Mesenchymal stem cell (in vitro differentiated cells and primary cell): ENCODE measurements around the gene MS4A8.
"Not testable (repeated sequence)": the region's sequence is repeated elsewhere in the genome, so short reads cannot be mapped to it uniquely, and the experiment has no call there.

ENCODE experiments used
- DNase-seq: peaks from one replicate; pipeline ENCODE4 v3.0.0-alpha.2; 2013
- H2AFZ ChIP-seq: one replicate; pipeline ENCODE4 v1.6.1; 2013; ENCODE audit warnings: low read depth, mild to moderate bottlenecking, control low read depth, inconsistent platforms, low read length, moderate library complexity
- H2AK5ac ChIP-seq: 2 replicates; pipeline ENCODE4 v1.6.1; 2013; ENCODE audit warnings: low read length, moderate library complexity, mild to moderate bottlenecking, inconsistent platforms; ENCODE audit not compliant: severe bottlenecking
- H2BK120ac ChIP-seq: one replicate; pipeline ENCODE4 v1.6.1; 2013; ENCODE audit warnings: low read depth, mild to moderate bottlenecking, inconsistent platforms, low read length, moderate library complexity
- H2BK12ac ChIP-seq, 2 experiments: one replicate each; pipeline ENCODE4 v1.6.1; 2013; ENCODE audit warnings: inconsistent platforms in 2 of 2, low read length in 2 of 2, mild to moderate bottlenecking in 2 of 2, moderate library complexity in 2 of 2, control low read depth in 1 of 2
- H2BK15ac ChIP-seq: one replicate; pipeline ENCODE4 v1.6.1; 2013; ENCODE audit warnings: mild to moderate bottlenecking, low read depth, inconsistent platforms; ENCODE audit not compliant: poor library complexity, severe bottlenecking
- H2BK5ac ChIP-seq: 2 replicates; pipeline ENCODE4 v1.6.1; 2013; ENCODE audit warnings: low read depth, mild to moderate bottlenecking, low read length, control low read depth, inconsistent platforms; ENCODE audit not compliant: poor library complexity, severe bottlenecking
- H3K14ac ChIP-seq, 2 experiments: one replicate each; pipeline ENCODE4 v1.6.1; 2013; ENCODE audit warnings: inconsistent platforms in 2 of 2, low read length in 2 of 2, control low read depth in 1 of 2, mild to moderate bottlenecking in 1 of 2, moderate library complexity in 1 of 2
- H3K18ac ChIP-seq, 2 experiments: one replicate each; pipeline ENCODE4 v1.6.1; 2013; ENCODE audit warnings: inconsistent platforms in 2 of 2, low read length in 2 of 2, control low read depth in 1 of 2, low read depth in 1 of 2, mild to moderate bottlenecking in 1 of 2
- H3K23ac ChIP-seq, 2 experiments: one replicate each; pipeline ENCODE4 v1.6.1; 2013; ENCODE audit warnings: inconsistent platforms in 2 of 2, low read length in 2 of 2, mild to moderate bottlenecking in 2 of 2, moderate library complexity in 2 of 2, control low read depth in 1 of 2
- H3K27ac ChIP-seq: 2 replicates; pipeline ENCODE4 v1.5.1; 2013; ENCODE audit warnings: mild to moderate bottlenecking, moderate library complexity, low read length, control low read depth, inconsistent platforms; ENCODE audit not compliant: poor library complexity, severe bottlenecking
- H3K27me3 ChIP-seq, 2 experiments: 2 replicates each; pipeline versions ENCODE4 v1.6.1 to v1.7.0; 2013; ENCODE audit warnings: low read length in 2 of 2, mild to moderate bottlenecking in 2 of 2, moderate library complexity in 2 of 2, control low read depth in 1 of 2, inconsistent platforms in 1 of 2; ENCODE audit not compliant: control insufficient read depth in 1 of 2, insufficient read depth in 1 of 2
- H3K36me3 ChIP-seq, 2 experiments: 2 replicates each; pipeline versions ENCODE4 v1.6.1 to v1.7.0; 2013; ENCODE audit warnings: low read length in 2 of 2, control low read depth in 1 of 2, inconsistent platforms in 1 of 2, low read depth in 1 of 2, mild to moderate bottlenecking in 1 of 2; ENCODE audit not compliant: insufficient read depth in 2 of 2, control insufficient read depth in 1 of 2
- H3K4ac ChIP-seq, 2 experiments: one replicate each; pipeline ENCODE4 v1.6.1; 2013; ENCODE audit warnings: inconsistent platforms in 2 of 2, low read length in 2 of 2, mild to moderate bottlenecking in 2 of 2, moderate library complexity in 2 of 2, control low read depth in 1 of 2, low read depth in 1 of 2
- H3K4me1 ChIP-seq: 2 replicates; pipeline ENCODE4 v1.6.1; 2013; ENCODE audit warnings: low read depth, low read length, control low read depth; ENCODE audit not compliant: control insufficient read depth, insufficient read depth
- H3K4me2 ChIP-seq: 2 replicates; pipeline ENCODE4 v1.6.1; 2013; ENCODE audit warnings: low read length, mild to moderate bottlenecking, inconsistent platforms; ENCODE audit not compliant: poor library complexity, severe bottlenecking
- H3K4me3 ChIP-seq, 2 experiments: 2 replicates each; pipeline versions ENCODE4 v1.5.1 to v1.7.0; 2013; ENCODE audit warnings: low read length in 2 of 2, mild to moderate bottlenecking in 2 of 2, control low read depth in 1 of 2, low read depth in 1 of 2; ENCODE audit not compliant: insufficient read depth in 1 of 2
- H3K79me1 ChIP-seq: replicated peaks from 2 replicates; pipeline ENCODE4 v1.6.1; 2013; ENCODE audit warnings: mild to moderate bottlenecking, control low read depth, low read length, inconsistent platforms; ENCODE audit not compliant: poor library complexity, severe bottlenecking
- H3K9ac ChIP-seq: 2 replicates; pipeline ENCODE4 v1.7.0; 2013; ENCODE audit warnings: mild to moderate bottlenecking, low read length, moderate library complexity
- H3K9me3 ChIP-seq: 2 replicates; pipeline ENCODE4 v1.7.0; 2013; ENCODE audit warnings: mild to moderate bottlenecking, low read length; ENCODE audit not compliant: control insufficient read depth
- H4K8ac ChIP-seq: one replicate; pipeline ENCODE4 v1.6.1; 2013; ENCODE audit warnings: inconsistent platforms, mild to moderate bottlenecking, low read length, moderate library complexity
- H4K91ac ChIP-seq: one replicate; pipeline ENCODE4 v1.6.1; 2013; ENCODE audit warnings: mild to moderate bottlenecking, low read length, inconsistent platforms
- WGBS: methylation state at CpG from one replicate; pipeline ENCODE4 v1.1.7; 2013; ENCODE audit warnings: mixed read lengths; 5-methylcytosine and 5-hydroxymethylcytosine counted together

The MS4A8 gene

GRCh38 chr11:60759438-60760225 is 60.2 kb downstream of the MS4A8 start:
- not testable (repeated sequence) for H3K4me2 ChIP-seq, H3K4me1 ChIP-seq, H3K27ac ChIP-seq, H4K8ac ChIP-seq, H2AFZ ChIP-seq, H3K14ac ChIP-seq, H3K23ac ChIP-seq, H4K91ac ChIP-seq, H3K9me3 ChIP-seq, H2AK5ac ChIP-seq, H2BK120ac ChIP-seq, H2BK15ac ChIP-seq, DNase-seq, H3K18ac ChIP-seq, H2BK12ac ChIP-seq, H2BK5ac ChIP-seq, H3K9ac ChIP-seq, H3K4me3 ChIP-seq, H3K79me1 ChIP-seq, H3K4ac ChIP-seq, H3K36me3 ChIP-seq
- peaks cover 36 to 80% of the 10 kb centered on the region in 2 experiments for H3K27me3 ChIP-seq
- 80% methylated on average over 22 of the region's 22 CpGs for WGBS

GRCh38 chr11:60761436-60762190 is 62.2 kb downstream of the MS4A8 start:
- H2BK120ac ChIP-seq: no peak overlapping the region

GRCh38 chr11:60762851-60763691 is 63.7 kb downstream of the MS4A8 start:
- Histone ChIP-seq H3K18ac (no peak overlapping the region), H2BK15ac (no peak overlapping the region), H4K91ac (no peak overlapping the region), H3K23ac (no peak overlapping the region), H3K27me3 (peaks cover 28 to 89% of the 10 kb centered on the region in 2 experiments), H3K79me1 (no peaks in the 10 kb centered on the region), H2AK5ac (no peak overlapping the region), H3K9ac (no peak overlapping the region), H2AFZ (no peak overlapping the region), H3K4me1 (no peaks in the 10 kb centered on the region), H3K9me3 (no peaks in the 10 kb centered on the region), H3K36me3 (no peaks in the 10 kb centered on the region), H2BK120ac (no peak overlapping the region), H2BK12ac (no peak overlapping the region), H3K27ac (no peak overlapping the region), H3K4ac (no peak overlapping the region), H2BK5ac (no peak overlapping the region), H3K14ac (no peak overlapping the region), H3K4me3 (no peak overlapping the region), H3K4me2 (no peak overlapping the region), H4K8ac (no peak overlapping the region)
- DNase-seq: no peak
- 45% methylated on average over 10 of the region's 11 CpGs for WGBS

More at GRCh38 chr11:60761436-60762190, 62.2 kb downstream of the MS4A8 start:
- no peak overlapping the region for H3K4me3 ChIP-seq
- H3K79me1 ChIP-seq: no peaks in the 10 kb centered on the region
- 96% methylated on average over 2 of the region's 4 CpGs for WGBS
- H3K4ac ChIP-seq: no peak overlapping the region
- H3K4me1 ChIP-seq: no peaks in the 10 kb centered on the region
- H2AK5ac ChIP-seq: no peak overlapping the region
- H2BK12ac ChIP-seq: no peak overlapping the region
- DNase-seq: no peak
- H3K4me2 ChIP-seq: no peak overlapping the region
- peaks cover 31 to 84% of the 10 kb centered on the region in 2 experiments for H3K27me3 ChIP-seq
- no peak overlapping the region for H3K18ac ChIP-seq
- H3K9me3 ChIP-seq: no peaks in the 10 kb centered on the region
- H2BK5ac ChIP-seq: no peak overlapping the region
- H3K9ac ChIP-seq: no peak overlapping the region
- no peak overlapping the region for H3K23ac ChIP-seq
- H2BK15ac ChIP-seq: no peak overlapping the region
- no peak overlapping the region for H4K8ac ChIP-seq
- no peak overlapping the region for H3K27ac ChIP-seq
- no peak overlapping the region for H2AFZ ChIP-seq
- no peak overlapping the region for H3K14ac ChIP-seq
- no peak overlapping the region for H4K91ac ChIP-seq
- no peaks in the 10 kb centered on the region for H3K36me3 ChIP-seq
